GM20000 (cell line): ENCODE data around the gene NPIPB9.
A peak's percentile ranks its signal among the peaks of the same experiment; 100 is the strongest.
"Not testable (repeated sequence)": the region's sequence is repeated elsewhere in the genome, so short reads cannot be mapped to it uniquely, and the experiment has no call there.

ENCODE experiments used
- DNase-seq: peaks from one replicate; pipeline ENCODE4 v3.0.0; 2012; ENCODE audit warnings: low spot score
- CTCF ChIP-seq: IDR thresholded peaks from 2 replicates; pipeline ENCODE4 v1.5.1; 2012; ENCODE audit warnings: mild to moderate bottlenecking, control low read depth; ENCODE audit errors: extremely low read depth, missing control alignments

The NPIPB9 gene

GRCh38 chr16:28802235-28803019 is 50.8 kb downstream of the NPIPB9 start:
- not testable (repeated sequence) for DNase-seq
- TF ChIP-seq CTCF, result peak; percentile 15

GRCh38 chr16:28807445-28808120 is 56.0 kb downstream of the NPIPB9 start:
- not testable (repeated sequence) for DNase-seq

GRCh38 chr16:28820016-28820415 is 68.4 kb downstream of the NPIPB9 start:
- peak; percentile 1 for DNase-seq
- TF ChIP-seq CTCF, result no peak

- not testable (repeated sequence) for DNase-seq
These were observed 69.0 kb downstream of the NPIPB9 start for GRCh38 chr16:28820546-28820945.

GRCh38 chr16:28821874-28822519 is 70.4 kb downstream of the NPIPB9 start:
- no peak for TF ChIP-seq CTCF
- DNase-seq, result peak; percentile 2
